Endothelial cell of hepatic sinusoid (primary cell): Measurements from ENCODE around the gene LSAMP.
"Not testable (repeated sequence)": the region's sequence is repeated elsewhere in the genome, so short reads cannot be mapped to it uniquely, and the experiment has no call there.

ENCODE experiments used
- in situ Hi-C: cut with HindIII; loops from 2 replicates; pipeline ENCODE4 v1.10.0; 2017; ENCODE audit warnings: low sequenced_read_pairs

LSAMP gene

DNA sequence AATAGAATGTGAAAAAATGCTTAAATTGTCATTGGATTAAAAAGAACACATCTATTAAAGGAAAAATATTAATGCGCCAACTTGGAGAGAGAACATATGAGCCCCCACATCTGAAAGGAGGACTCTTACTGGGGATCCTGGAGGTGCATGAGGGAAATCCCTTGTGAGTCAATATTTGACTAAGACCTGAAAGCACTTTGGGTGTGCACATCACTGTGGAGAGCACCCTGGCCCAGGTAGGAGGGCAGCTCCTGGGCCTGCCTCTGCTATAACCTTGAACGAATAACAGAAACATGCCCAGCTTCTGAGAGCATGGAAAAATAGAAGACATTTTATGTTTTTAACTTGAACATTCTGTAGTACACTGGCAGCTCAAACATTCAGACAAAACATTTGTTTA is 622.2 kb downstream of the LSAMP start:
- in situ Hi-C loops: loop anchor here (25.0 kb wide), 1 partner anchor 611 kb away; no protein-coding TSS in a partner anchor

DNA sequence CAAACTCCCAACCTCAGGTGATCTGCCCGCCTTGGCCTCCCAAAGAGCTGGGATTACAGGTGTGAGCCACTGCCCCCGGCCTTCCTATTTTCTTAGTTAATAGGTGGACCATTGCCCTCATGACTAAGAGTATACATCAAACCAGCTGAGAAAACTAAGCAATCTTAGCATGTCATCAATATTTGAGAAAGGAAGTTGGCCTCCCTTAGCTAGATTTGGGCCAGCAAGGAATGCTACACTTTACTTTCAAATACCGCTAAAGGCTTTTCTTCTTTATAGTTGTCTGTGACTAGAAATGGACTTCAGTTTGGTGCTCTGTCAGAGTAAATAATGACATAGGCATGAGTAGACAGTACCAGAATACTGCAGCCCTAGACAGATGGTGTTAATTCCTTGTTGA is 622.7 kb downstream of the LSAMP start:
- in situ Hi-C loops: loop anchor here (25.0 kb wide), 1 partner anchor 610 kb away; no protein-coding TSS in a partner anchor

DNA sequence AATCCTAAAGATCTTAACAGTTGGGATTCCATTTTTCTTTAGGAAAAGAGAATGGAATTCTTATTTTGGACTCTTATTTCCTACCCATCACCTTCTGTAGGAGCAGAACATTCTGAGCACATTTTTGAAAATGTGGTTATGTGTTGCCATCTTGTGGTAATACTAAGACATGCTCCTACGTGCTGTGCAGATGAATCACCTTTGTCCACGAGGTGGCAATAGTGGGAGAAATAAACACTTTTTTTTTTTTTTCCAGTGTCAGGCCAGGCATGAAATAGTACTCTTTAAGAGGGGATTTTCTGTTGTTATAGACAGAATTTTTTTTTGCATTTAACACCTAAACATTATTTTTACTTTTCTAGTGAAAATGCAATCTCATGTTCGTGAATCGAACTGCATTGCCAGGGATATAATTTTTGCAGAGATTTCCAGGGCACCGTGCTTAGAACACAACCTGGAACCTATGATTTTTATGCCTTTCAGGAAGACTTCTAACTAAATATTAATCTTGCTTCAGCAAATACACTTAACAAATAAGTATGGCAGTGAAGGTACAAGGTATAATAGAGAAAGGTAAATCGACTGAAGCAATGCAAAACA is 625.4 kb downstream of the LSAMP start:
- in situ Hi-C loops: loop anchor here (25.0 kb wide), 1 partner anchor 608 kb away; no protein-coding TSS in a partner anchor

DNA sequence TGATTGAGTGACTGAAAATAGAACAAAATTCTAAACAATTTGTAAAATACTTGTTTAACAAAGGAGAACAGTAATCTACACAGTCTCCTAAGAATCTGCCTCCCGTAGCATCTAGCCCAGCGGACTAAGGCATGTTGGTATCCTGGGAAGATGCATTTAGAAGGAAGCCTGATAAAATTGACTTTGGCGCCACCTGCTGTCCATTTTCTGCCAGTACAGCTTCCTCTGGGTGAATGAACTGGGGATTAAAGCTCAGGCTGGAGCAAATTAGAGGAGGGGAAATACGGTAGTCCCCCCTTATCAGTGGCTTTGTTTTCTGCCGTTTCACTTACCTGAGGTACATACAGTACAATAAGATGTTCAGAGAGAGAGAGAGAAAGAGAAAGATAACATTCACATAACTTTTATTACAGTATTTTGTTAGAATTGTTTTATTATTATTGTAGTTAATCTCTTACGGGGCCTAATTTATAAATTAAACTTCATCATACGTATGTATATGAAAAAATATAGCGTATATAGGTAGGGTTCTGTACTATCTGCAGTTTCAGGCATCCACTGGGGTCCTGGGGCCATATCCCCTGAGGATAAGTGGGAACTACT is 630.4 kb downstream of the LSAMP start:
- in situ Hi-C loops: loop anchor here (25.0 kb wide), 1 partner anchor 603 kb away; no protein-coding TSS in a partner anchor

DNA sequence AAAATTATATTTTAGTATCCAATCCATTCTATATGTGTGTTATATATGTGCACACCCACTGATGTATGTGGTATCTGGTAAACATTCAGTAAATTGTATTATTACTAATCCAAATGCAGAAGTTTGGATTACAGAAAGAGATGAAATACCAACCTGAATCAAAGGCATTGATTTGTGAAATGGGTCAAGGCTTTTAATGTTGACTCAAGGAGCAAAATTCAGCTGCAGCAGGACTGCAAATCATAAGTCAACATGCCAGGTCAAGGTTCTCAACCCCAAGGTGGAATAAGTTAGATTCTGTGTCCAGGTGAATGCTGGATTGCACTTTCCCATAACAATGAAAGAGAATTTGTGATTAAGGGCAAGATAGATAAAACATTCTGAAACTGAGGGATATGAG is 631.3 kb downstream of the LSAMP start:
- in situ Hi-C loops: loop anchor here (25.0 kb wide), 1 partner anchor 602 kb away; no protein-coding TSS in a partner anchor

DNA sequence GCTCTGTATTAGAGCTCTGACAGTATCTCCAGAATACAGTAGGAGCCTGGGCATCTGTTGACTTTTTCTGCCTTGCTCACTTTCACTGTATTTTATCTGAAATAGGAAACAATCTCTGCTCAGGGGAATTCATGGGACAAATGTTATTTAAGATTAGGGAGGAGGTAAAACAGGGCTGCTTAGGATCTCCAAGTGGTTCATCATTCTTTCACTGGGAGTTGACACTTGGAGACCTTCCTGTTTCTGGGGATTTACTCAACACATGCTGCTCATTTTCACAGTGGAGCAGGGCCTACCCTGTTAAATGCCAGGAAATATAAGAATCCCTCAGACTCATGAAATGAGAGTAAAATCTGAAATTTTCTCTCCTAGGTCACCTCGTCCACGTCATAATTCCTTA is 636.5 kb downstream of the LSAMP start:
- in situ Hi-C loops: loop anchor here (25.0 kb wide), 1 partner anchor 597 kb away; no protein-coding TSS in a partner anchor

DNA sequence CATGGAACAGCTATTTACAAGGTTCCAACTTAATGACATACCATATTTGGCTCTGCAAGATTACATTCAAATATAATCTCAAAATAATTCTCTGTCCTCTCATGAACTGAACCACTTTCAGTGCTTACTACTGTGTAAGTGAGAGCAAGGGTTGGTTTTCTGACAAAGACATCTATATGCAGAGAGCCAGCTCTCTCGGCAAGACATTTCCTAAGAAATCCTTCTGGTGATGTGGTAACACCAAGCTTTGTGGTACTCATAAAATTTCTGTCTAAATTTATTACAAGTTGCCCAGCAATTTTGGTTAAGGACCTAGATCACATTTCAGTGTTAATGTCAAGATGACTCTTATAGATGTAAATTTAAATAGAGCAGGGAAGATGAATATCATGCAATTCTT is 637.0 kb downstream of the LSAMP start:
- in situ Hi-C loops: loop anchor here (25.0 kb wide), 1 partner anchor 596 kb away; no protein-coding TSS in a partner anchor

DNA sequence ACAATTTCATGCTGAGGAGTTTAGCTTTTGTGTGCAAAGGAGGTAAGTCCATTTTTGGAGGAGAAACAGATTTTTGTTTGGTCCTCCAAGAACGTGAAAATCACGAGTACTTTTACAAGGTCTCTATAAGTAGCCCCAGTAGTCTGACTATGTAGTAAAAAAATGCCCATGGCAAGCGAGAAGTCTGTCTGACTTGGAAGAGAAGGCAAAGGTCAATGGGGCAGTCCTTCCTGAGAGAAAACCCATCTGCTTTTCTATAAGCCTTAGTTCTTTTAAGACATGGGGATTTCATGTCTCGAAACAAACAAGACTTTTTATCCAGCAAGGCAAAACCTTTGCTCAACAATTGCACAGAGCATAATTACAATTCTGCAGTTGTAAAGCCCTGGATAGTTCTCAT is 638.8 kb downstream of the LSAMP start:
- in situ Hi-C loops: loop anchor here (25.0 kb wide), 1 partner anchor 594 kb away; no protein-coding TSS in a partner anchor

DNA sequence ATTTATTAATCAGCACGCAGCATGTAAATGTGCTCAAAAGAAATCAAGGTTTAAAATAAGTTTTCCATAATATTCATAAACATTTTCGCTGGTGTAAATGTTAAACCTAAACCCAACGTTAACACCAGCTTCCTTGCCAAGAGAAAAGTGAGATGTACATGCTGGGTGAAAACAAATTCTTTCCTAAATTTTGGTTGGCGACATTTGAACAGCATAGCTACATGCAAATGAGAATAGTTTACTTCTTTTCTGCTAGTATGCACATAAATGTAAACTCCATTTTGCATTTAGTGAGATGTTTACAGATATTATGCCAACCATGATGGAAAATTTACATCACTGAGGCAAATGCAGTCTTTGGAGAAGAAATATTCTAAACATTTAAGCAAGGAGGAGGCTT is 639.8 kb downstream of the LSAMP start:
- in situ Hi-C loops: loop anchor here (25.0 kb wide), 1 partner anchor 593 kb away; no protein-coding TSS in a partner anchor

DNA sequence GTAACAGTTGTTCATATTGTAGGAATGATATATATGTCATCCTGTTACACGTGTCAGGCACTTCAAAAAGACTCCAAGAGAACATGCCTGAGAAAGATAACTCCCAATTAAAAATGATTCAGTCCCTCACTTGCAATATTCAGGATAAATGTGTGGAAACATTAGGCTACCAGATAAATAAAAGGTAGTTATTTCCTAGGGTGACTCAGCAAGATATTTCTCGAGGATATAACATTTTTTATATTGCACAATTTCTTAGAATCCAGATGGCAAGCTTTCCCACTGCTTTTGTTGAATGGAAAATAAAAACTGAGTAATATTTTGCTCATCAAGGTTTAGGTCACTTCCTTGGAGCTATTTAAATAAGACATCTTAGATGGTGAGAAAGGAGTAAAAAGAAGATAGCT is 640.6 kb downstream of the LSAMP start:
- in situ Hi-C loops: loop anchor here (25.0 kb wide), 1 partner anchor 592 kb away; no protein-coding TSS in a partner anchor

DNA sequence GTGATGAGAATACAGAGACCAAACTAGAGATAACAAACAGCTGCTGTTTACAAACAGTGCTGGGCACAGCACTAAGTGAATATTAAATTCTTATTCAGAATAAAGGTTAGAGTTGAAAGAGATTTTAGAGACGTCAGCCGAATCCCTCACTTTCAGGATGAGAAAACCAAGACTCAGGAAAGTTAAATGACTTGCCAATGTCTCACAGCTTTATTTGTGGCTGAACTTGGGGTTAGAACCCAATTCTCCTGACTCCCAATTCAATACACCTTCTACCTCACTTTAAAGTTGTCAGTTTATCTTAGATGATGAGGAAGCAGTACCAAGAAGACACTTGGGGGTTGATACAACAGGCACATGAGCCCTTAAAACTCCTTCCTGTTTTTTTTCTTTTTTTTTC is 641.1 kb downstream of the LSAMP start:
- in situ Hi-C loops: loop anchor here (25.0 kb wide), 1 partner anchor 592 kb away; no protein-coding TSS in a partner anchor

DNA sequence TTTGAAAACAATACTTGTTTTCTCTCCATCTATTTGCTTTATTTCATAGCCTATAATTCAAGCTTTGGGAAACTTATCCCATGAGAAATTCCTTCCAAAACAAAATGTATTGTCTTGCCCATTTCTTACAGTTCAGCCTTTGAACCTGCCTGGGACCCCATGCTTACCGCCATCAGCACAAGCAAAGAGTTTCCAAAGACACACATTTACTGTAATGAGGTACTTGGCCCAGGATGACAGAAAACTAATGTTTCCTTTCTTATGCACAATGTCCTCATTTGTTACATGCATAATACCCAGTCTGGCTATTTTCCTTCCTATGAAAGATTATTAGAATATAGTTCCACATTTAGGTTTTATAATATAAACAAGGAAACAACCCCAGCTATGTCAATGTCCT is 641.6 kb downstream of the LSAMP start:
- in situ Hi-C loops: loop anchor here (25.0 kb wide), 1 partner anchor 591 kb away; no protein-coding TSS in a partner anchor

DNA sequence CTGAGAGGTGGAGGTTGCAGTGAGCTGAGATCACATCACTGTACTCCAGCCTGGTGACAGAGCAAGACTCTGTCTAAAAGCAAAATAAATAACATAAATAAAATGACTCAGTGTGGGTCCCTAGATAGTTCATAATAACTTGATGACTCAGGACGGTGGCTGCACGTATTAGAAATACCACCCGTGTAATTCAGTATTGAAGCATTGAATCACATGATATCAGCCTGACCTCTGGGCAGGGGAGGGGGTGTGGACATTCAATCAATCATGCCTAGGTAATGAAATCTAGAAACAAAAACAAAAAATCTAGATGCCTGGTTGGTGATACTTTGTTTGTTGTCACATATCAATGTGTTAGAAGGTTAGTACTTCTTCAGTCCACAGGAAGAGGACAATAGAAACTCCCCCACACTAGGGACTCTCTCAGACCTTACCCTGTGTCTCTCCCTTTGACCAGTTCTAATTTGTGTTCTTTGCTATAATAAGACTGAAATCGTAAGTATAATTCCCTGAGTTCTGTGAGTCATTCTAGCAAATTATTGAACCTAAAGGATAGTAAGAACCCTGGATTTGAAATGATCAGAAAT is 644.7 kb downstream of the LSAMP start:
- in situ Hi-C loops: loop anchor here (25.0 kb wide), 1 partner anchor 588 kb away; no protein-coding TSS in a partner anchor

DNA sequence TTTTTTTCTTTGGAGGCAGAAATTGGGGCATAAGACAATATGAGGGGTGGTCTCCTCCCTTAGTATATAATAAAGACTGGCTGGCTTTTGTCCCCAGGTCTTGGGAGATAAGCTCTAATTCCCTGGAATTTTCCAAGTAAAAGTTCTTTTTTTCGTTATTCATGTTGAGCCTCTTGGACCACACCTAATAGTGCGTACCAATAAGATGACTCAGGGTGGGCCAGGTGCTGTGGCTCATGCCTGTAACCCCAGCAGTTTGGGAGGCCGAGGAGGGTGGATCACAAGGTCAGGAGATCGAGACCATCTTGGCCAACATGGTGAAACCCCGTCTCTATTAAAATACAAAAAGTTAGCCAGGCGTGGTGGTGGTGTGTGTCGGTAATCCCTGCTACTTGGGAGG is 645.2 kb downstream of the LSAMP start:
- in situ Hi-C loops: loop anchor here (25.0 kb wide), 1 partner anchor 588 kb away; no protein-coding TSS in a partner anchor

DNA sequence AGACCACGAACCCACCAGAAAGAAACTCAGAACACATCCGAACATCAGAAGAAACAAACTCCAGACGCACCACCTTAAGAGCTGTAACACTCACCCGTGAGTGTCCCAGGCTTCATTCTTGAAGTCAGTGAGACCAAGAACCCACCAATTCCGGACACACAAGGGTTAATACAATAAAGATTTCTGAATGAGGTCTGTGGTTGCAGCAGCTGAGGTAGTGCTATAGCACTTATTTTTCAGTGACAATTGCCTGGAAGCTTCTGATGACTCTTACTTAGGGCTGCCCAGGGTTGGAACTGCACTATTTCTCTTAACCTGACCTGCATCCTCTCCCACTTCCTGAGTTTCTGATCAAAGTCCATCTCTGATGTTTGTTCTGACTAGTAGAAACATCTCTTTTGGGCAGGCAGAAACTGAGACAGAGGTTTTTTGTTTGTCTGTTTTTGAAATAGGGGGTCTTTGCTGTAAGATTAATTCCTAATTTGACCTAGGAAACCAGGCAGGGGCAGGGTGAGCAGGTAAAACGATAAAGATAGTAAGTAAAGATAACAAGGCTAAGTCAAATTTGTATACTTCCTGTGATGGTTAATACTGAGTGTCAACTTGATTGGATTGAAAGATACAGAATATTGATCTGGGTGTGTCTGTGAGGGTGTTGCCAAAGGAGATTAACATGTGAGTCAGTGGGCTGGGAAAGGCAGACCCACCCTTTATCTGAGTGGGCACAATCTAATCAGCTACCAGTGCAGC is 652.9 kb downstream of the LSAMP start:
- in situ Hi-C loops: no loop called here

DNA sequence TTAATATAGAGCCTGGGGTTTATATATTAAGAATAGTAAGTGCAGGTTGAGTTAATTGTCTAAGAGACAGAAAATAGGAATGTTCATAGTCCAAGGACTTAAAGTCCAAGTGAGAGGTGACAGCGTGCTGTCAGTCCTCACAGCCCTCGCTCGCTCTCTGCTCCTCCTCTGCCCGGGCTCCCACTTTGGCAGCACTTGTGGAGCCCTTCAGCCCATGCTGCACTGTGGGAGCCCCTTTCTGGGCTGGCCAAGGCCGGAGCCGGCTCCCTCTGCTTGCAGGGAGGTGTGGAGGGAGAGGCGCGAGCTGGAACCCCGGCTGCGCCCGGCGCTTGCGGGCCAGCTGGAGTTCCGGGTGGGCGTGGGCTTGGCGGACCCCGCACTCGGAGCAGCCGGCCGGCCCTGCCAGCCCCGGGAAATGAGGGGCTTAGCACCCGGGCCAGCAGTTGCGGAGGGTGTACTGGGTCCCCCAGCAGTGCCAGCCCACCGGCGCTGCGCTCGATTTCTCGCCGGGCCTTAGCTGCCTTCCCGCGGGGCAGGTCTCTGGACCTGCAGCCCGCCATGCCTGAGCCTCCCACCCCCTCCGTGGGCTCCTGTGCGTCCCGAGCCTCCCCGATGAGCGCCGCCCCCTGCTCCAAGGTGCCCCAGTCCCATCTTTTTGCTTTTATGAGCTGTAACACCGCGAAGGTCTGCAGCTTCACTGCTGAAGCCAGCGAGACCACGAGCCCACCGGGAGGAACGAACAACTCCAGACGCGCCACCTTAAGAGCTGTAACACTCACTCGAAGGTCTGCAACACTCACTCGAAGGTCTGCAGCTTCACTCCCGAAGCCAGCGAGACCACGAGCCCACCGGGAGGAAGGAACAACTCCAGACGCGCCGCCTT is 653.8 kb downstream of the LSAMP start:
- in situ Hi-C loops: not testable (repeated sequence)

DNA sequence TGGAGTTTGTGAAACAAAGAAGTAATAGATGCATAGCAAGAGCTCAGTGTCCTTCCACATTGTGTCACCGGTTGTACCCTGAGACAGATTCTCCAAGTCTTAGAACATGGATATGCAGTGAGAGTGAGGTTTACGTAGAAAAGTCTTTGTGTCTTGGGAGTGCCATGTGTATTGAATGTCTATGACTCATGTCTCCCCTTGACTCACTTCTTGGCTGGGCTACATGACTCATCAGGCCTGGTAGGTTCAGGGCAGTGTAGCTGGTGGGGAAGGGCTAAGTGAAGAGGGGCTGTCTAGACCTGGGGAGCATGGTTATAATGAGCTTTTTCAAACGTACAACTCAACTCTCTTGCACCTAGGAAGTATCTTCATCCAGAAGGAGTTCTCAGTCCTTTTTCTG is 654.5 kb downstream of the LSAMP start:
- in situ Hi-C loops: no loop called here

DNA sequence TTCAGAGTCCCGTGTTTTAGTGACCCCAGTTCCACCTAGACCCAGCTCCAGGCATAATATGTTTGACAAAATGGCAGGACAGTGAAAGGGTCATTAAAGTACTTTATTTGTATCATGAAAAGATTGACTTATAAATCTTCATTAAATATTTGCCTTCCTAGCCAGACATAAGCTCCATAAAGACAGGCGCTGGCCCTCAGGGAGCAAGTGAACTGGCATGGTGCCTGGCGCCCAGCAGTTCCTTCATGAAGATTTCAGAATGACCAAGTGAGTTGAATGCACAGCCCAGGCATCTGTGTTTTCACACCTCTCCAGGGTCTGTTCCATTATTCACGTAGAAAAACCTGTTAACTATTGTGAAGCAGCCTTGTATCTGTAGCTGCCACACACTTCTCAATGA is 655.8 kb downstream of the LSAMP start:
- in situ Hi-C loops: no loop called here

DNA sequence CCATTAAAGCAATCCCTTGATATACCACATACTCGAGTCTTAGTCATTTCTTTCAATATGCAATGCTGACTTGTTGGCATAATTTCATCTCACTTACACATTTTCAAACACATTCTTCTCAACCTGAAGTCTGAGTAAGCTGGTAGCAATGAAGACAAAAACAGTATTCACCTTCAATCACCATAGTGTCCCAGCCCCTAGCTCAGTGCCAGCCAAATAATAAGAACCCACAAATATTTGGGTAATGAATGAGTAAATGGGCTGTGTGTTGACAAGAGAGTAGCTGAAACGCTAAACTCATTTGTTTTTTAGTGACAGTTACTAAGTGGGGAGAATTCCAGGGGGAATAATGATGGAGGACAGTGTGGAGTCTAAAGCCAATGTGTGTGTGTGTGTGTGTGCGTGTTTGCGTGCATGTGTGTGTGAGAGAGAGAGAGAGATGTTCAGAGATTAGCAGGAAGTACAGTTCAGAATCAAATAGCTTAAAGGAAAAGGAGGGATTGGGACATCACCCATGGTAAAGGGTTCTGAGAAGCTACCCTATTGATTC is 656.3 kb downstream of the LSAMP start:
- in situ Hi-C loops: no loop called here

DNA sequence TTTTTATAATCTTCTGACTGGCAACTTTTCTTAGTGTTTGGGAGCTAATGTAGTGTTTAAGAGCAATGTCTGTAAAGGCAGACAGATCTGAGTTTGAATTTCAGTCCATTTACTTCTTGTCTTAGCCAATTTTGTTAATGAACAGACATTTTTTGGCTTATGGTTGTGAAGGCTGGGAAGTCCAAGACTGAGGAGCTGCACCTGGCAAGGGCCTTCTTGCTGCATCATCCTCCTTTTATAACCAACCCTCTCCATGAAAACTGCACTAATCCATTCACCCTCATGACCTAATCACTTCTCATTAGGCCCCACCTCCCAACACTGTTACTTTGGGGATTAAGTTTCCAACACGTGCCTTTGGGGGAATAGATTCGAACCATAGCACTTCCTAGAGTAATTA is 657.5 kb downstream of the LSAMP start:
- in situ Hi-C loops: no loop called here
